GM18867 (cell line): ENCODE data around the gene GHITM.
"Not testable (repeated sequence)": the region's sequence is repeated elsewhere in the genome, so short reads cannot be mapped to it uniquely, and the experiment has no call there.

Experiments
- ATAC-seq: cut with Tn5 transposase; IDR thresholded peaks from one replicate; pipeline ENCODE4 v1.9.1; 2021; ENCODE audit warnings: mild to moderate bottlenecking, moderate library complexity; ENCODE audit not compliant: unreplicated experiment

GHITM gene, protein sequence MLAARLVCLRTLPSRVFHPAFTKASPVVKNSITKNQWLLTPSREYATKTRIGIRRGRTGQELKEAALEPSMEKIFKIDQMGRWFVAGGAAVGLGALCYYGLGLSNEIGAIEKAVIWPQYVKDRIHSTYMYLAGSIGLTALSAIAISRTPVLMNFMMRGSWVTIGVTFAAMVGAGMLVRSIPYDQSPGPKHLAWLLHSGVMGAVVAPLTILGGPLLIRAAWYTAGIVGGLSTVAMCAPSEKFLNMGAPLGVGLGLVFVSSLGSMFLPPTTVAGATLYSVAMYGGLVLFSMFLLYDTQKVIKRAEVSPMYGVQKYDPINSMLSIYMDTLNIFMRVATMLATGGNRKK

DNA sequence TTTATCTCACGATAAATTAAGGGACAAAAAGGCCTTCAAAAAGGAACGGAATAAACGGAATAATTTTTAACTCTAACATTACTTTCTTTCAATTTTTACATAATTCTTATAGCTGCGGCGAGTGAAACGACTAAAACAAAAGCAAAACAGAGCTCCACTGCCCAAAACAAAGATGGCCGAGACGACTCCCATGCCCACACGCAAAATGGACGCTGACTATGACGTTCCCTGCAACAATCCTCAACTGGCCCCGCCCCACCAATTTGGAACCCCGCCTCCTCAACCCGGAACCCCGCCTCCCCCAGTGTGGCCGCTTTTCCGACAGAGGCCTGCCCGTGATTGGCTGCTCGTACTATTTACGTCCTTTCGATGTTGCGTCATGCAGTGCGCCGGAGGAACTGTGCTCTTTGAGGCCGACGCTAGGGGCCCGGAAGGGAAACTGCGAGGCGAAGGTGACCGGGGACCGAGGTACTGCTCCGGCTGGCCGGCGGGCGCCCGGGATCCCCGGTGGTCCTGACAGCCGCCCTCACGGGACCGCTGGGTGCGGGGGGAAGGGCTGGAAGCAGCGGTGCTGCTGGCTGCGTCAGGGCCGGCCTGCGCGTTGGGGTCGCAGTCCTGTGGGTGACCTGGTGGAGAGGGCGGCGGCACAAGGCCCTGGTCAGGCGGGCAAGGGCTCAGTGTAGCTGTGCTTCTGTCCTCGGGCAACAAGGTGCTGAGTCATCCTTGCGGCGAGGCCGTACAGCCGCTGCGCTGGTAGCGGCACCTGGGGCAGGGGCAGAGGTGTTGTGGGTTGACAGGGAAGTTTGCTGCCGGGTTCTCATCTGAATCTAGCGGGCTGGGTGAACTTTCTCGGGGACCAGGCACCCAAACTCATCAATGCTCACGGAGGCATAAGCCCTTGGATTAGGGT, at the start of gene GHITM:
GHITM (plus strand) TSS at position 384 of the 910 bp plus-strand sequence. CDS start 1,992 bp downstream, outside the sequence.
- peak; percentile 98 for ATAC-seq

DNA sequence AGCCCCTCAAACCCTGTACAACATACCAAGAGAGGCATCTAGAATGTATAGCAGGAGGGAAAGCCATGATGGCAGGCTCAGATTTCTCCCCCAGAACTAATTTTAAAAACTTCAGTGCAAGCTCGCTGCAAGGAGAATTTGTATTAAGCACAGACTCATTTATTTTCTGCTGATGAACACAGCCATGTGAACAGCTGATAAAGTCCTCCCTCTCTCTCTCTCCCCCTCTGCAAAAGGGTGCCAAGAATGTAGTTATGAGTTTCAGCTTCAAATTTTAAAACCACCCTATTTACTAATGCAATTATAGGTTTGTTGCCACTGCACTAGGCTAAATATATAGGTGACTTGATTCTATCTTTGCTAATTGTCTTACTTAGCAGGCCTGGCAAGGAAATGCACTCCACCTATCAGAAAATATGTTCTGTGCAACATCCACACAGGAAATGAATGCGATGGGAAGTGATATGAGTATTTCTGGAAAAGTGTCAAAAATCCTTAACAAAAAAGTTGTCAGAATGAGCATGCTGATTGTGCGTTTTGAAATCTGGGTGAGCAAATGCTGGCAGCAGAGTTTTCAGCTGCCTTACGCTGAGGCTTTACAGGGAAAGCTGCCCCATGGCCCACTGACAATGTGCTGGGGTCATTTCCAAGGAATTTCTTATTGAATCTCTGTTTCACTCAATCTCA, 43.4 kb upstream of the GHITM start:
- ATAC-seq = no peak

DNA sequence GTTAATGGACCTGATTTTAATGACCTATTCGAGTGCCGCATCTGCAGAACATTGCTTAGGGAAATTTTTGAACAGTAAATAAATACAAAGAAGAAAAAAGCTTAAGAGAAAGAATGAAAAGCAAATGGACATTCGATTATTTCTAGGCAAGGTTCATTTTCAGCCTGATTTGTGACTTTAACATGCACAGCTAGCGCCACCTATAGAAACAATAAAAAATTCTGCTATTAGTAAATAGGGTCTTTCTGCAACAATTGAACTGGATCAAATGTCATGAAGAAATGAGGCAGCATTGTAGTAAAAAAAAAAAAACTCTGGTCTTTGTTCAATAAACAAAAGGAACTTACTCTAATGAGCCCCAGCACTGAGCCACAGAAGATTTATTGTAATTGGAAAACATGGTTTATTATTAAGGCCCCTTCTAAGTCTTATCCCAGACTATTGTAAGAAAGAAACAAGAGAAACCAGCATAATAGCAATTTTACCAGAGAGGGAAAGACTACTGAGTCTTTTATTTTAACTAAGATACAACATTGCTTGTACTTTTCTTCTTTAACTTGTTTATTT, 41.4 kb upstream of the GHITM start:
- no peak for ATAC-seq

DNA sequence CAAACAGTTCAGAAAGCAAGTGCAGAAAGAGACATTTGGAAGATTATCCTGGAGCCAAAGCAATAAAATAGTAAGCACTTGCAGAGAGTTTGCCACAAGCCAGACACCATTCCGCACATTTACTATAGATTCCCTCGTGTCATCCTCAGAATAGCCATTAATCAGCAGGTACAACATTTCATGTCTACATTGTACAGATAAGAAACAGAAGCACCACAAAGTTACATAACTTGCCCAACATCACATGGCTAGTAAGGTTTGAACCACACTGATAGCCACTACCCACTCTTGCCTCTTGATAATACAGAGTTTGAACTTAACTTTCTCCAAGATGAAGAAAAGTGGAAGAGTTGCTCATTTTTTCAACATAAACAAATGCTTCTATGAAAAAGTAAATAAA, 40.6 kb upstream of the GHITM start:
- ATAC-seq = no peak

DNA sequence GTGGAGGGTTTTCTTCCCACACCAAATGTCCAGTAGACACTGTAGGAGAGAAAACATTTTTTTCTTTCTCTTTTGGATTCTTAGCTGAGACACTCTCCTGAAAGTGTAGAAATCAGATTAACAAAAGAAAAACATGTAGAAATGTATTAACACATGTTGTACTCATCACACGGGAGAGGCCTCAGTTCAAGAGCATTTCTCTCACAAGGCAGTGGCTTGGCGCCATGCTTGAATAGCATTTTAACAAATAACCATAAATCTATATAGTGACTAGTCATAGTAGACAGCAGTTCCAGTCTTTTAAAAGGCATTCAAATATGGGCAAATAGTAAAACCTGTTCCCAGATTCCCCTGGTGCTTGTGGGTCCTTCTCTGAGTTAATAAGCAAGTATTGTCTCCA, 38.3 kb upstream of the GHITM start:
- no peak for ATAC-seq

DNA sequence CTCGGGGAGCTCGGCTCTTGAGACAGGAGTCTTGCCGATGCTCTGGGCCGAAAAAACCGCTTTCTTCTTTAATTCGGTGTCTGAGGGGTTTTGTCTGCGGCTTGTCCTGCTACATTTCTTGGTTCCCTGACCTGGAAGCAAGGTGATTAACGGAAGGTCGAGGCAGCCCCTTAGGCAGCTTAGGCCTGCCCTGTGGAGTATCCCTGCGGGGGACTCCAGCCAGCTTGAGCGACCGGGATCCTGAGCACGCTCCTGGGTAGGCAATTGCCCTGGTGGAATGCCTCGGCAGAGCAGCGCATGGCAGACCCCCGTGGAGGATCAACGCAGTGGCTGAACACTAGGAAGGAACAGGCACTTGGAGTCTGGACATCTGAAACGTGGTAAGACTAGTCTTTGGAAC, 30.5 kb upstream of the GHITM start:
- no peak for ATAC-seq

DNA sequence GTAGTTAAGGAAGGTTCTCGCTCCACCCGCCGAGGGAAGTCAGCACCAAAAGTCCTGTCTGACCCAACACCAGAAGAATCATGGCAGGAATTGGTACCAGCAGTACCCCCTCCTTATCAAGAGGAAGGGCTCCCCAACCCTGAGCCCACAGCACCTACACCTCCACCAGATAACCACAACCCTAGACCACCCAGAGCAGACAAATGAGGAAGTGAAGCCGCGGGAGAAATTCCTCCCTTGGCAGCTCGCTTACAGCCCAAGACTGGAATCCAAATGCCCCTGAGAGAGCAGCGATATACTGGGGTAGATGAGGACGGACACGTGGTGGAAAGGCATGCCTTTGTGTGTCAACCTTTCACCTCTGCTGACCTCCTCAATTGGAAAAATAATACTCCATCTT, 29.5 kb upstream of the GHITM start:
- not testable (repeated sequence) for ATAC-seq

DNA sequence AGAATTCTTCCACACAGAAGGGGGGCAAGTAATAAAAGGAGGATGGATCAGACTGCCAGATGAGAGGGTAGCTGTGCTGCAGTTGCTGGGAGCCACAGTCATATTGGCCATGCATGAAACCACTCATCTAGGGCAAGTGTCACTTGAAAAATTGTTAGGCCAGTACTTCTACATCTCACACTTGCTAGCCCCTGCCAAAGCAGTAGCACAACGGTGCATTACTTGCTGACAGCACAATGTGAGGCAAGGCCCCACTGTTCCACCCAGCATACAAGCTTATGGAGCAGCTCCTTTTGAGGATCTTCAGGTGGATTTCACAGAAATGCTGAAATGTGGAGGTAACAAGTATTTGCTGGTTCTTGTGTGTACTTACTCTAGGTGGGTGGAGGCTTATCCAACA, 25.8 kb upstream of the GHITM start:
- ATAC-seq = not testable (repeated sequence)

DNA sequence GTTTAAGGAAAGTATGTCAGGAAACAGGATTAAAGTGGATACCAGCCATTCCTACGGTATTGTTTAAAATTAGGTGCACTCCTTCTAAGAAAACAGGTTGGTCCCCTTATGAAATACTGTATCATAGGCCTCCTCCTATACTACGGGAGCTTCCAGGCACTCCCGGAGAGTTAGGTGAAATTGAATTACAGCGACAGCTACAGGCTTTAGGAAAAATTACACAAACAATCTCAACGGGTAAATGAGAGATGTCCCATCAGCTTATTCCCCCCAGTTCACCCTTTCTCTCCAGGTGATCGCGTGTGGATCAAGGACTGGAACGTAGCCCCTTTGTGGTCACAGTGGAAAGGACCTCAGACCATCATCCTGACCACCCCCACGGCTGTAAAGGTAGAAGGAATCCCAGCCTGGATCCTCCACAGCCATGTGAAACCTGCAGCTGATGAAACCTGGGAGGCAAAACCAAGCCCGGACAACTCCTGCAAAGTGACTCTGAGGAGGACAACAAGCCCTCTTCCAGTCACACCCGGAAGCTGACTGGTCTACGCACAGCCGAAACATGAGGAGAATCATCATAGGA, 25.1 kb upstream of the GHITM start:
- ATAC-seq = no peak

DNA sequence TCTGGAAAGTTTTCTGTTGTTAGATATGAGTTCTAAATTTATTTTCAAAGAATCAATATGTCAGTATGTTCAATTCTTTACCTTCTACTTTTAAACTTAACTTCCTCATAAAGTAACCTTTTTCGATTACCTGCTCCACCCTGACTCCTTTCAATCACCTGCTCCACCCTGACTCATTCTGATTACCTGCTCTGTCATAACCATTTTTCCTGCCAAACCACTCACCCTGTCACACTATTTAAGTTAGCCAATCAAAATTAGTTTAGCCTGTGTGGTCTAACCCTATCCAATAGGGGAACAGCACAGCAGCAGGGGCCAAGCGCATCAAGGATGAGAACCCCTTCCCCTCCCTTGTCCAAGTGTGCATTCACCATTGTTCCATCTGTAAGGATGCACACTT, 22.1 kb upstream of the GHITM start:
- ATAC-seq = not testable (repeated sequence)

DNA sequence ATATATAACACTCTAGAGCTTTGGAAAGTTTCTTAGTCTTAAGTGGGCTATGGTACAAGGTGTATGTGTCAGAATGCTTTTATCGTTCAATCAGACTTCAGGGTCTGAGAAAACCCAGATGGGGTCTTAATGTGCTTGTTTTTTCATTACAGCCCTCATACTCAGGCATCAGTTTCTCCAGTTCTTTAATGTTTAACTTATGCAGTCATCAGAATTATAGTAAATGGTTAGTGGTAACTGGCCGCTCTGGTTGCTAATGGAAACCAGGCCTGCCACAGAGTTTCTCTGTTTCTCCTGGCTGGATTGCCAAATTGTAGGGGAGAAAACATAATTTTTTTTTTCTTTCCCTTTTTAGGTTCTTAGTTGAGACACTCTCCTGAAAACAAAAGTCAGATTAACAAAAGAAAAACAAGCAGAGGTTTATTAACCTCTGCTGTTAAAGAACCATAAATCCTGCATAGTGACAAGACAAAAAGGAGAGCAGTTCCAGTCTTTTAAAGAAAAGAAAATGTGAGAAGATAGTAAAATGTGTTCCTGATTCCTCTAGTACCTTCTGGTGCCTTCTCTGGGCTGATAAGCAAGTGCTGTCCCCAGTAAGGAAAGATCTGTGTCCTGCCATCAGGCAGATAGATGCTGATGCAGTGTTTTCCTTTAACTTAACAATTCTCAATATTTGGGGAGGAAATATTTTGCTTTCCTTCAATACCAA, 21.5 kb upstream of the GHITM start:
- ATAC-seq = no peak

DNA sequence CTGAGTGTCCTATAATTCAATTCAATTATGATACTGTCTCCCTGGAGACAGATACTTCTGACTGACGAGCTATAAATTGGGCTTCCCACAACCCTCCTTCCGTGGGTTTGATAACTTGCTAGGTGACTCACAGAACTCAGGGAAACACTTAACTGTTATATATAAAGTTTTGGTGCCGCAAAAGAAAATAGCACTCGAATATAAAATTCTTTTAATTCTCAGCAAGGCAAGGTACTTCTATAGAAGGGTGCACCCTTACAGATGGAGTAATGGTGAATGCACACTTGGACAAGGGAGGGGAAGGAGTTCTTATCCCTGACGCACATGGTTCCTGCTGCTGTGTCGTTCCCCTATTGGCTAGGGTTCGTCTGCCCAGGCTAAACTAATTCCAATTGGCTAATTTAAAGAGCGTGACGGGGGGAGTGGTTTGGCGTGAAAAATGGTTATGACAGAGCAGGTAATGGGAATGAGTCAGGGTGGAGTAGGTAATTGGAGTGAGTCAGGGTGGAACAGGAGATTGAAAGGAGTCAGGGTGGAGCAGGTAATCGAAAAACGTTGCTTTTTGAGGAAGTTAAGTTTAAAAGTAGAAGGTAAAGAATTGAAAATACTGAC, 20.8 kb upstream of the GHITM start:
- no peak for ATAC-seq

DNA sequence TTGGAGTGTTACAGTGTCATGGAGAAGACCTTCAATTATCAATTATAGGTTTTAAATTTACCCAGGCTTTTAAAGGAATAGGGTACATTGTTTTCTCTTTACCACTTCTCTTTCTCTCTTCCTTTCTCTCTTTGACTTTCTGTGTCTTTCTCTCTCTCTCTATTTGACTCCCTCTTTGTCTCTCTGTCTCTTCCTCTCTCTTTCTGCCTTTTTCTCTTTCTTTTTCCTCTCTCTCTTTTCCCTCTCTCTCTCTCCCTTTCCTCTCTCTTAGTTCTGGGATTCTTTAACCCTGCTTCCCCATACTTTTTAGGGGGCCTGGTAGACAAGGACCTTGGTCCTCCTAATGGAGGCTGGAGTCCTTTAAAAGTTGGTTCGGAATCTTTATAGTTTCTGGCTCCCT, 15.9 kb upstream of the GHITM start:
- ATAC-seq = no peak

DNA sequence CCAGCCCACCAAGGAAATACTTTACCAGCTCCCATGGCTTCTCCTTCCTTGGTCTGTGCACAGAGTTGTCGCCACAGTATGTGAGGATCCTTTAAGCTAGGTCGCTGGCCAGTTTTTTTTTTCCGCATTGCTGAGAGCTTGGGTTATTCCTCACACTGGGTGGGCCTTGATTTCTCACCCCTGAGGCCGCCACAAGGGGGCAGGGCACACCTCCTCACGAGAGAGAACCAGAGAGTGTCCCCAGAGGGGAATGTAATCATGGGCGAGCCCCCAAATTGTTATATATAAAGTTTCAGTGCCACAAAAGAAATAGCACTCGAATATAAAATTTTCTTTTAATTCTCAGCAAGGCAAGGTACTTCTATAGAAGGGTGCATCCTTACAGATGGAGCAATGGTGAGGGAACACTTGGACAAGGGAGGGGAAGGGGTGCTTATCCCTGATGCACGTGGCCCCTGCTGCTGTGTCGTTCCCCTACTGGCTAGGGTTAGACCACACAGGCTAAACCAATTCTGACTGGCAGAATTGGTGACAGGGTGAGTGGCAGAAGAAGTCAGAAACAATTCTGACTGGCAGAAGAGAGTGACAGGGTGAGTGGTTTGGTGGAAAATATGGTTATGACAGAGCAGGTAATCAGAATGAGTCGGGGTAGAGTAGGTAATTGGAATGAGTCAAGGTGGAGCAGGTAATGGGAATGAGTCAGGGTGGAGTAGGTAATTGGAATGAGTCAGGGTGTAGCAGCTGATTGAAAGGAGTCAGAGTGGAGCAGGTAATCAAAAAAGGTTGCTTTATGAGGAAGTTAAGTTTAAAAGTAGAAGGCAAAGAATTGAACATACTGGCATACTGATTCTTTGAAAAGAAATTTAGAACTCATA, 13.2 kb upstream of the GHITM start:
- not testable (repeated sequence) for ATAC-seq

DNA sequence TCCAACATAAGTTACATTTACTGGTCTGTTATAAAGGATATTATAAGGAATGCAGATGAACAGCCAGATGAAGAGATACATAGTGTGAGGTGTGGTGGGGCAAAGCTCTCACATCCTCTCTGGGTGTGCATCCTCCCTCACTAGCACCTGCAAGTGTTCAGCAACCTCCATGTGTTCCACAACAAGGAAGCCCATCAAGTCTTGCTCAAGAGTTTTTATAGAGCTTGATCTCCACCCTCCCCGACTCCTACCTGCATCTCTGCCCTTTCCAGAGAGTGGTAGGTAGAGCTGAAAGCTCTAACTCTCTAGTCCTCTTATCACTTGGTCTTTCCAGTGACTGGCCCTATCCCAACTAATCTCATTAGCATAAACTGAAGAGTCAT, 12.5 kb upstream of the GHITM start:
- ATAC-seq = no peak

DNA sequence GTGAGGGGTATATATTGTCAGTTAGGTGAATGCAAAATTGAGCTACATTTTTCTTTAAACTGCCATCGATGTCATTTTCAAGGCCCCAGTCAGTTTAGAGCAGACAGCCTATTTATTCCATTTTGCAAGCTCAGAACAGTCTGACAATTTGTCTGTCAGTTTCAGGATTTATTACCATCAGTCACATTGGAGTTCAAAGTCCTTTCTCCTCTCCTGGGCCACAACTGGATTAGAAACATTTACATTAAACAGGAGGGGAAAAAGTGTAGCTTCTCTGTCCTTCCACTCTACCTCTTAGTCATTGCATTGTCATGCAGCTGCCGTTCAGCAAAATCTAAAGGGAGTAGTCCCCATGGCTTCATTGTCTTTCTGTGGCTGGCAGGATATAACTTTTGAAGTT, 3.5 kb upstream of the GHITM start:
- no peak for ATAC-seq

DNA sequence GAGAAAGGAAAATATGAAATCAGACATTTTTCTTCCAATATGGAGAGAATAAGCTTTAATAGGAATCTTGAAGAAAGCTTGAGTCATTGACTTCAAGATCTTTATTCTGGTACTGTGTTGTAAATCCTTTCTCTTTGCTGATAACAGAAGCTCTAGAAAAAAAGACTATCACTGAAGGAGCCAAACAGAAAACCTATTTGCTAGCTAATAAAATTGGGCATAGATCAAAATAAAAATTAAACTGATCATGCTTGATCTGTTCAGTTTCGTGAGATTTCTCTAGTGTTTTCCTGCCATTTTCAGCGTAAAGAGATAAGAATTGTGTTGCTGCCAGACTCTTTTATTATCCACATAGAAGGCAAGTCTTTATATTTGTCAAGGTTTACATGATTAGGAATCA, 1.5 kb upstream of the GHITM start:
- ATAC-seq = no peak

DNA sequence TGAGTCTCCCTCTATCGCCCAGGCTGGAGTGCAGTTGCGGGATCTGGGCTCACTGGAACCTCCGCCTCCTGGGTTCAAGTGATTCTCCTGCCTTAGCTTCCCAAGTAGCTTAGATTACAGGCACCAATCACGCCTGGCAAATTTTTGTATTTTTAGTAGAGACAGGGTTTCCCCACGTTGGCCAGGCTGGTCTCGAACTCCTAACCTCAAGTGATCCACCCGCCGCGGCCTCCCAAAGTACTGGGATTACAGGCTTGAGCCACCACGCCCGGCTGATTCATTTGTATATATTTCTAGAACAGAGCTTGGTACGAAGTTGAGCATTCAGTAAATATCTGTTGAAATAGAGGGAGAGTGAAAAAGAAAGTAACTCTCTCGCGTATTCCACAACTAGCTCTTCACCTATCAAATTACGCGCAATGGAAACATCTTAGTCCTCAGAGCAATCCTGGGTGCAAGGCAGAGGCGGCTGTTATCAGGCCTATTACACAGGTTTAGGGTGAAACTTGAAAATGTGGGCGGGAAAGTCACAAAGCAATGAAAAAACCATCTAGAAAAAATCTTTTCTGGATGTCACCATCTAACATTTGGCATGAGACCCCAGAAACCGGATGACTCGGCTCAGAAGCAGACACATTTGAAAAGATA, 707 bp upstream of the GHITM start:
- no peak for ATAC-seq
